IMR-90 (cell line): Measurements from ENCODE around the gene ESPL1.
"Not testable (repeated sequence)": the region's sequence is repeated elsewhere in the genome, so short reads cannot be mapped to it uniquely, and the experiment has no call there.

Experiments used
- BHLHE40 ChIP-seq: fragments of 150-350 bp; IDR thresholded peaks from 2 replicates; pipeline ENCODE4 v1.6.1; 2016; ENCODE audit warnings: mild to moderate bottlenecking, low read depth, low read length
- CEBPB ChIP-seq: IDR thresholded peaks from 2 replicates; pipeline ENCODE4 v1.6.1; 2012; ENCODE audit warnings: low read depth, low read length, improper control_type of control experiment
- CHD1 ChIP-seq: IDR thresholded peaks from 2 replicates; pipeline ENCODE4 v1.6.1; 2012; ENCODE audit warnings: low read depth, low read length, improper control_type of control experiment
- FOS ChIP-seq: fragments of 150-350 bp; IDR thresholded peaks from 2 replicates; pipeline ENCODE4 v1.6.1; 2016; ENCODE audit warnings: low read depth, low read length
- MAZ ChIP-seq: IDR thresholded peaks from 2 replicates; pipeline ENCODE4 v1.6.1; 2012; ENCODE audit warnings: low read depth, mild to moderate bottlenecking, low read length, improper control_type of control experiment, moderate library complexity, borderline replicate concordance
- MXI1 ChIP-seq: IDR thresholded peaks from 2 replicates; pipeline ENCODE4 v1.6.1; 2012; ENCODE audit warnings: low read depth, mild to moderate bottlenecking, low read length, moderate library complexity, borderline replicate concordance
- POLR2A ChIP-seq: IDR thresholded peaks from 2 replicates; pipeline ENCODE4 v1.6.1; 2012; ENCODE audit warnings: mild to moderate bottlenecking, low read depth, low read length
- RAD21 ChIP-seq: IDR thresholded peaks from 2 replicates; pipeline ENCODE4 v1.6.1; 2012; ENCODE audit warnings: low read length, improper control_type of control experiment
- RCOR1 ChIP-seq: IDR thresholded peaks from 2 replicates; pipeline ENCODE4 v1.6.1; 2012; ENCODE audit warnings: mild to moderate bottlenecking, low read length, improper control_type of control experiment; ENCODE audit not compliant: insufficient replicate concordance
- RFX5 ChIP-seq: IDR thresholded peaks from 2 replicates; pipeline ENCODE4 v1.8.0; 2012; ENCODE audit warnings: low read depth, mild to moderate bottlenecking, low read length, moderate library complexity
- SMC3 ChIP-seq: fragments of 150-350 bp; IDR thresholded peaks from 2 replicates; pipeline ENCODE4 v1.6.1; 2016; ENCODE audit warnings: low read depth, mild to moderate bottlenecking, antibody characterized with exemption, low read length, moderate library complexity
- TF ChIP-seq, protein P1 (sequence below): conservative IDR thresholded peaks from 2 replicates; pipeline ENCODE4 v1.5.1; 2012; ENCODE audit warnings: mild to moderate bottlenecking, low read depth, low read length, improper control_type of control experiment
- TF ChIP-seq, protein P2 (sequence below): fragments of 150-350 bp; IDR thresholded peaks from 2 replicates; pipeline ENCODE4 v1.6.1; 2017; ENCODE audit warnings: mild to moderate bottlenecking, antibody characterized with exemption, low read length, low read depth

DNA sequence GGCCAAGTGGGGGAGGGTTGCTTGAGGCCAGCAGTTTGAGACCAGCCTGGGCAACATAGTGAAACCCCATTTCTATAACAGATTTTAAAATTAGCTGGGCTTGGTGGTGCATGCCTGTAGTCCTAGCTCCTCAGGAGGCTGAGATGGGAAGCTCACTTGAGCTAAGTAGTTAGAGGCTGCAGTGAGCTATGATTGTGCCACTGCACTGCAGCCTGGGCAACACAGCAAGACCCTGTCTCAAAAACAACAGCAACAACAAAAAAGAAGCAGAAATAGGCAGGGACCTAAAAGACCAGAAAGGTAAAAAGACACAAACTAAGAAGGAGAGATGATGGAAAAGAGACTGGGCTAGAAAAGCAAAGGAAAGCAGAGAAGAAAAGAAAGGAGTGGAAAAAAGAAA is 64.2 kb downstream of the ESPL1 start:
- TF ChIP-seq, protein P1, sequence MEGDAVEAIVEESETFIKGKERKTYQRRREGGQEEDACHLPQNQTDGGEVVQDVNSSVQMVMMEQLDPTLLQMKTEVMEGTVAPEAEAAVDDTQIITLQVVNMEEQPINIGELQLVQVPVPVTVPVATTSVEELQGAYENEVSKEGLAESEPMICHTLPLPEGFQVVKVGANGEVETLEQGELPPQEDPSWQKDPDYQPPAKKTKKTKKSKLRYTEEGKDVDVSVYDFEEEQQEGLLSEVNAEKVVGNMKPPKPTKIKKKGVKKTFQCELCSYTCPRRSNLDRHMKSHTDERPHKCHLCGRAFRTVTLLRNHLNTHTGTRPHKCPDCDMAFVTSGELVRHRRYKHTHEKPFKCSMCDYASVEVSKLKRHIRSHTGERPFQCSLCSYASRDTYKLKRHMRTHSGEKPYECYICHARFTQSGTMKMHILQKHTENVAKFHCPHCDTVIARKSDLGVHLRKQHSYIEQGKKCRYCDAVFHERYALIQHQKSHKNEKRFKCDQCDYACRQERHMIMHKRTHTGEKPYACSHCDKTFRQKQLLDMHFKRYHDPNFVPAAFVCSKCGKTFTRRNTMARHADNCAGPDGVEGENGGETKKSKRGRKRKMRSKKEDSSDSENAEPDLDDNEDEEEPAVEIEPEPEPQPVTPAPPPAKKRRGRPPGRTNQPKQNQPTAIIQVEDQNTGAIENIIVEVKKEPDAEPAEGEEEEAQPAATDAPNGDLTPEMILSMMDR, result not testable (repeated sequence)
- not testable (repeated sequence) for TF ChIP-seq RFX5, RAD21, POLR2A, MXI1, RCOR1, SMC3, CEBPB, FOS, CHD1, MAZ, BHLHE40
- TF ChIP-seq, protein P2, sequence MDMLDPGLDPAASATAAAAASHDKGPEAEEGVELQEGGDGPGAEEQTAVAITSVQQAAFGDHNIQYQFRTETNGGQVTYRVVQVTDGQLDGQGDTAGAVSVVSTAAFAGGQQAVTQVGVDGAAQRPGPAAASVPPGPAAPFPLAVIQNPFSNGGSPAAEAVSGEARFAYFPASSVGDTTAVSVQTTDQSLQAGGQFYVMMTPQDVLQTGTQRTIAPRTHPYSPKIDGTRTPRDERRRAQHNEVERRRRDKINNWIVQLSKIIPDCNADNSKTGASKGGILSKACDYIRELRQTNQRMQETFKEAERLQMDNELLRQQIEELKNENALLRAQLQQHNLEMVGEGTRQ, result not testable (repeated sequence)
